Mesendoderm (in vitro differentiated cells): ENCODE data around the gene CACNA1S. TPM values are rescaled to one million over a fixed set of nuclear protein-coding genes. Genes with fewer than 3 reads are reported as not detected.

Experiments
- DNase-seq: peaks from one replicate; pipeline ENCODE4 v3.0.0; 2013
- H2AK5ac ChIP-seq: 2 replicates; pipeline ENCODE4 v1.6.1; 2013; ENCODE audit warnings: low read length, inconsistent platforms
- H2BK120ac ChIP-seq: 2 replicates; pipeline ENCODE4 v1.6.1; 2013; ENCODE audit warnings: low read depth, mild to moderate bottlenecking, low read length, moderate library complexity, mixed read lengths
- H2BK15ac ChIP-seq: replicated peaks from 2 replicates; pipeline ENCODE4 v1.6.1; 2013; ENCODE audit warnings: low read depth, mild to moderate bottlenecking, moderate library complexity
- H2BK5ac ChIP-seq: 2 replicates; pipeline ENCODE4 v1.6.1; 2013; ENCODE audit warnings: low read length, inconsistent platforms
- H3K18ac ChIP-seq: 2 replicates; pipeline ENCODE4 v1.6.1; 2013; ENCODE audit warnings: mild to moderate bottlenecking, low read length, mixed read lengths
- H3K23ac ChIP-seq: one replicate; pipeline ENCODE4 v1.6.1; 2013; ENCODE audit warnings: low read length
- H3K27ac ChIP-seq: 2 replicates; pipeline ENCODE4 v1.5.1; 2013; ENCODE audit warnings: low read depth, mild to moderate bottlenecking, inconsistent platforms, low read length, moderate library complexity
- H3K27me3 ChIP-seq: 2 replicates; pipeline ENCODE4 v1.6.1; 2013; ENCODE audit warnings: low read length, control low read depth, mild to moderate bottlenecking, inconsistent platforms; ENCODE audit not compliant: insufficient read depth, poor library complexity
- H3K36me3 ChIP-seq: 2 replicates; pipeline ENCODE4 v1.6.1; 2013; ENCODE audit warnings: low read length, inconsistent platforms; ENCODE audit not compliant: control insufficient read depth, insufficient read depth
- H3K4ac ChIP-seq: one replicate; pipeline ENCODE4 v1.6.1; 2013; ENCODE audit warnings: low read depth, mild to moderate bottlenecking, low read length, moderate library complexity
- H3K4me1 ChIP-seq: 2 replicates; pipeline ENCODE4 v1.6.1; 2013; ENCODE audit warnings: low read depth, low read length, inconsistent platforms; ENCODE audit not compliant: control insufficient read depth
- H3K4me2 ChIP-seq: 2 replicates; pipeline ENCODE4 v1.6.1; 2013; ENCODE audit warnings: low read length
- H3K4me3 ChIP-seq: 2 replicates; pipeline ENCODE4 v1.5.1; 2013; ENCODE audit warnings: mild to moderate bottlenecking, low read length
- H3K56ac ChIP-seq: one replicate; pipeline ENCODE4 v1.6.1; 2013; ENCODE audit warnings: low read length
- H3K79me1 ChIP-seq: 2 replicates; pipeline ENCODE4 v1.6.1; 2013; ENCODE audit warnings: low read length, inconsistent platforms
- H3K79me2 ChIP-seq: 2 replicates; pipeline ENCODE4 v1.6.1; 2013; ENCODE audit warnings: mild to moderate bottlenecking, low read length; ENCODE audit not compliant: control insufficient read depth, insufficient read depth
- H3K9ac ChIP-seq: 2 replicates; pipeline ENCODE4 v1.6.1; 2013; ENCODE audit warnings: low read length, inconsistent platforms
- H4K5ac ChIP-seq: one replicate; pipeline ENCODE4 v1.6.1; 2013; ENCODE audit warnings: low read length
- H4K8ac ChIP-seq: one replicate; pipeline ENCODE4 v1.6.1; 2013; ENCODE audit warnings: low read depth, mild to moderate bottlenecking, control low read depth, low read length, moderate library complexity
- WGBS: extraction: QIAGEN DNeasy Blood & Tissue Kit; methylation state at CpG from one replicate; pipeline ENCODE4 v1.1.7; 2013; ENCODE audit warnings: low lambda C conversion rate, missing lambda C conversion rate; ENCODE audit not compliant: insufficient coverage; ENCODE audit errors: extremely low coverage; 5-methylcytosine and 5-hydroxymethylcytosine counted together
- polyA plus RNA-seq, 2 experiments: library from polyadenylated mRNA; stranded (reverse); fragments of 200-250 nt; gene quantifications; one replicate each; pipeline ENCODE4 v1.2.3, GENCODE V29; 2013

CACNA1S gene
- polyA plus RNA-seq (2013, experiment 1 of 2): not detected
- under 0.01 TPM for polyA plus RNA-seq (2013, experiment 2 of 2)

DNA sequence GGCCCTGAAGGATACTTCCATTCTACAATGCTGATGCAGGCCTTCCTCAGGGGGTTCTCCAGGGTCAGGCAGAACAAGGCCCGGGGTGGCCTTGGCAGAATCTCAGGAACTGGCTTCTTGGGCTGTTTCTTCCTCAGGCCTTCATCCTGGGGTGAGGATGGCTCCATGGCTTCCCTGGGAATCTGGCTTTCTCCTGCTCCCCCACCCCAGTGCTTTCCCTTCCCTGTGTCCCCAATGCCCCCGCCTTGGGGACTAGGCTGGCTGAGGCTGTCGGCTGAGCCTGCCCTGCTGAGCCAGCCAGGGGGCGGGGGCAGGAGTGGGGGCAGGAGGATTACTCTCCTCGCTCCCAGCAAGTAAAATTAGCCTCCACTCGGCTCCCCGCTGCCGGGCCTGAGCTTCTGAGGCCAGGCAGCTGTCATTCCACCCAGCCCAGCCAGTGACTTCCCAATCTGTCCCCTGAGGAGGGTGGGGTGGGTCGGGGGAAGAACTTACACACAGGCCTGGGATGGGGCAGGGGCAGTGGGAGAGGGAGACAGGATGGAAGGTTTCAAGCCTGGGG, at the start of gene CACNA1S:
Gene CACNA1S, minus strand, starts transcription at position 254 of the 559 bp plus-strand sequence. Its CDS starts 87 bp downstream, at position 167.
- Histone ChIP-seq H3K27ac (no peak within 1 kb of the TSS), H3K79me2 (no peaks in the 10 kb centered on the region), H3K79me1 (no peaks in the 10 kb centered on the region), H4K5ac (no peak within 1 kb of the TSS), H3K9ac (no peak within 1 kb of the TSS), H2BK120ac (no peak within 1 kb of the TSS), H2BK15ac (no peak within 1 kb of the TSS), H3K18ac (no peak within 1 kb of the TSS), H2BK5ac (no peak within 1 kb of the TSS), H3K56ac (no peak within 1 kb of the TSS), H4K8ac (no peak within 1 kb of the TSS), H3K4me2 (no peak within 1 kb of the TSS), H3K4ac (no peak within 1 kb of the TSS), H3K4me3 (no peak within 1 kb of the TSS), H3K27me3 (no peaks in the 10 kb centered on the region), H2AK5ac (no peak within 1 kb of the TSS), H3K4me1 (no peaks in the 10 kb centered on the region), H3K36me3 (no peaks in the 10 kb centered on the region), H3K23ac (no peak within 1 kb of the TSS)
- no peak for DNase-seq
- WGBS: no CpG with 5 or more reads among the region's 9 CpGs

GRCh38 chr1:201157949-201158348, 45.7 kb upstream of the CACNA1S start:
- Histone ChIP-seq H3K27me3 (no peaks in the 10 kb centered on the region), H3K4ac (no peak overlapping the region), H2BK15ac (no peak overlapping the region), H3K4me2 (no peak overlapping the region), H4K5ac (no peak overlapping the region), H3K36me3 (no peaks in the 10 kb centered on the region), H2AK5ac (no peak overlapping the region), H3K9ac (no peak overlapping the region), H3K4me3 (no peak overlapping the region), H3K4me1 (peaks cover 2% of the 10 kb centered on the region), H3K18ac (no peak overlapping the region), H3K56ac (no peak overlapping the region), H2BK120ac (no peak overlapping the region), H2BK5ac (no peak overlapping the region), H3K79me2 (peaks cover 7% of the 10 kb centered on the region), H3K79me1 (peaks cover 5% of the 10 kb centered on the region), H4K8ac (no peak overlapping the region), H3K27ac (no peak overlapping the region), H3K23ac (no peak overlapping the region)
- no CpG with 5 or more reads among the region's 2 CpGs for WGBS
- no peak for DNase-seq

- H3K36me3 ChIP-seq: no peaks in the 10 kb centered on the region
- no peaks in the 10 kb centered on the region for H3K27me3 ChIP-seq
- no peak overlapping the region for H3K18ac ChIP-seq
- no peak overlapping the region for H3K4ac ChIP-seq
- H4K5ac ChIP-seq: no peak overlapping the region
- DNase-seq: no peak
- H3K23ac ChIP-seq: no peak overlapping the region
- H2BK5ac ChIP-seq: no peak overlapping the region
- no peak overlapping the region for H4K8ac ChIP-seq
- H2BK120ac ChIP-seq: no peak overlapping the region
- H2BK15ac ChIP-seq: no peak overlapping the region
- H3K79me2 ChIP-seq: peaks cover 12% of the 10 kb centered on the region
- no peak overlapping the region for H3K27ac ChIP-seq
- H3K4me3 ChIP-seq: no peak overlapping the region
- no peak overlapping the region for H3K56ac ChIP-seq
- peaks cover 2% of the 10 kb centered on the region for H3K4me1 ChIP-seq
- H2AK5ac ChIP-seq: no peak overlapping the region
- no peak overlapping the region for H3K4me2 ChIP-seq
- H3K9ac ChIP-seq: no peak overlapping the region
- H3K79me1 ChIP-seq: peaks cover 10% of the 10 kb centered on the region
Measured at GRCh38 chr1:201156819-201157218, 44.6 kb upstream of the CACNA1S start.

- no peak for DNase-seq
- no CpG with 5 or more reads among the region's 3 CpGs for WGBS
Measured at GRCh38 chr1:201156346-201156745, 44.1 kb upstream of the CACNA1S start.

GRCh38 chr1:201155354-201155753, 43.1 kb upstream of the CACNA1S start:
- H4K8ac ChIP-seq: no peak overlapping the region
- H3K4me3 ChIP-seq: no peak overlapping the region
- DNase-seq: no peak

More at GRCh38 chr1:201156346-201156745, 44.1 kb upstream of the CACNA1S start:
- no peaks in the 10 kb centered on the region for H3K27me3 ChIP-seq
- no peak overlapping the region for H4K8ac ChIP-seq
- no peak overlapping the region for H2AK5ac ChIP-seq
- no peak overlapping the region for H3K27ac ChIP-seq
- H3K9ac ChIP-seq: no peak overlapping the region
- no peak overlapping the region for H3K4me2 ChIP-seq
- H3K56ac ChIP-seq: no peak overlapping the region
- H3K79me1 ChIP-seq: peaks cover 10% of the 10 kb centered on the region
- no peak overlapping the region for H2BK120ac ChIP-seq
- H2BK15ac ChIP-seq: no peak overlapping the region
- no peak overlapping the region for H3K4me3 ChIP-seq
- H3K4ac ChIP-seq: no peak overlapping the region
- H3K79me2 ChIP-seq: peaks cover 12% of the 10 kb centered on the region
- no peak overlapping the region for H3K23ac ChIP-seq
- no peaks in the 10 kb centered on the region for H3K36me3 ChIP-seq
- peaks cover 2% of the 10 kb centered on the region for H3K4me1 ChIP-seq
- no peak overlapping the region for H4K5ac ChIP-seq
- no peak overlapping the region for H3K18ac ChIP-seq
- H2BK5ac ChIP-seq: no peak overlapping the region

More at GRCh38 chr1:201155354-201155753, 43.1 kb upstream of the CACNA1S start:
- Histone ChIP-seq H3K79me1 (peaks cover 10% of the 10 kb centered on the region), H3K27me3 (no peaks in the 10 kb centered on the region), H3K27ac (no peak overlapping the region), H2BK120ac (no peak overlapping the region), H4K5ac (no peak overlapping the region), H3K23ac (no peak overlapping the region), H3K9ac (no peak overlapping the region), H3K79me2 (peaks cover 12% of the 10 kb centered on the region), H2BK15ac (no peak overlapping the region), H2AK5ac (no peak overlapping the region), H3K4me1 (peaks cover 2% of the 10 kb centered on the region), H3K36me3 (peaks cover 1% of the 10 kb centered on the region), H3K4me2 (no peak overlapping the region), H3K18ac (no peak overlapping the region), H3K56ac (no peak overlapping the region), H2BK5ac (no peak overlapping the region), H3K4ac (no peak overlapping the region)
- no CpG with 5 or more reads among the region's 2 CpGs for WGBS
